ENCODE data around the gene BACH2.
"Not testable (repeated sequence)": the region's sequence is repeated elsewhere in the genome, so short reads cannot be mapped to it uniquely, and the experiment has no call there.

Gene BACH2

DNA sequence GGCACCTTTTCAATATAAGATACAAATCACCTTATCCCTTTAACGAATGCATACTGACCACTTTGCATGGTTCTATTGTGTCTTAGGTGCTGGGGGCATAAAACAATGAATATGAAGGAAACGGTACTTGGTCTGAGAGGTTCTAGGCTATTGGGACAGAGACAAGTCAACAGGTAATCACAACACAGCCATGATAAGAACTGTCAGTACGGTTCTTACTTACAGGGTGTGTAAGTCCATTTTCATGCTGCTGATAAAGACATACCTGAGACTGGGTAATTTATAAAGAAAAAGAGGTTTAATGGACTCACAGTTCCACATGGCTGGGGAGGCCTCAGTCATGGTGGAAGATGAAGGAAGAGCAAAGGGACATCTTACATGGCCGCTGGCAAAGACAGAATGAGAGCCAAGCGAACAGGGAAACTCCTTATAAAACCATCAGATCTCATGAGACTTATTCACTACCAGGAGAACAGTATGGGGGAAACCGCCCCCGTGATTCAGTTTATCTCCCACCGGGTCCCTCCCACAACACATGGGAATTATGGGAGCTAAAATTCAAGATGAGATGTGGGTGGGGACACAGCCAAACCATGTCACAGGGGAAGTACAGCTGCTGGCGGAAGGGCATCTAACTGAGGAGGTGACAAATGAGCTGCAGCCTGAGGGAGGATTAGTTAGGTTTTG, 325.2 kb downstream of the BACH2 start:
- not testable (repeated sequence) for DNase-seq (ENCODE audit: low read depth in 2 of 2)

DNA sequence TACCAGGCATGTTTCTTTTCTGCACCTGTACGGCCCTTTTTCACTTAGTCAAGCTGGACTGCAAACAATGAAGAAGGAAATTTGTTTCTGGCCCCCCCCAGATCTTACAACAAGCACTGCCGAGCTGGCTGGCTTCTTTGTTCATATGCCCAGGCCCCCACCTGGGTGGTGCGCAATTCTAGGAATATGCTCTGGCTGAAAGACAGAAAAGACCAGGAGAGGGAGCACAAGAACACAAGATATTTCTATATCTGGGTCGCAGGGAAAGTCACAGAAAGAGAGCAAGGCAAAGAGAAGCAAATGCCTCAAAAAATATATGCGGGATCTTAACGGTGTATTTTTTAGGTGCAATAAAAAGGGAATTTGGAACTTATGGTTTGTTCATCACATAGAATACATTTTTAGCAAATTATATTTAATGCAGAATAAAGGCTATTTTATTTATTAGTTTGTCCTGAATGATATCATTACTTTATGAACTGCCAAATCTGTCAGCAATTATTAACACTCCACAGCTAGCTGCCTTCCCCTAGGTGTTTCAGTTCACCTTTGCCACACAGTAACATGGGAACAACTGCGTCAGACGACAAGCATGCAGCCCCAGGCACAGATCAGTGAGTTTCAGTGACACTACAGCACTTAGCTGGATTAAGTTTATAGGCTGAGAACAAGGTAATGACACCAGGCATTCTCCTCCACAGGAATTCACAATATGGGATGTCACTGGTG, 325.9 kb downstream of the BACH2 start:
- no peak for DNase-seq (ENCODE audit: low read depth in 2 of 2)

DNA sequence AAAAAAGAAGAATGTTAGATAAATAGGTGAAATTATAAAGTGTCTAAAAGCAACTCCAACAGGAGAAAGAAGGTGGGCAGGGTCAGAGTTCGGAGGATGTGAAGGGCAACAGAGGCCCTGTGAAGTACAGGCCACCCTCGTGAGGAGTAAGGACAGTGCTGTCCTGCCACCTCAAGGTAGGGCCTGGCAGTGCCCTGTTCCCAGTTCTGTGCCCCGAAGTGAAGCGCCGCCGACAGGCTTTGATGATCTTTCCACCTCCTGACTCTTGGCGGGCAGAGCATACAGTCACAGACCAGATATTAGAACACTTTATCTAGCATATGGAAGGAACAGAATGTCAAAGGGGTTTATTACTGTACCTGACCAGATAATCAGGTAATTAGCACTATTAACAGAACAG, 326.6 kb downstream of the BACH2 start:
- DNase-seq (ENCODE audit: low read depth in 2 of 2) = no peak

DNA sequence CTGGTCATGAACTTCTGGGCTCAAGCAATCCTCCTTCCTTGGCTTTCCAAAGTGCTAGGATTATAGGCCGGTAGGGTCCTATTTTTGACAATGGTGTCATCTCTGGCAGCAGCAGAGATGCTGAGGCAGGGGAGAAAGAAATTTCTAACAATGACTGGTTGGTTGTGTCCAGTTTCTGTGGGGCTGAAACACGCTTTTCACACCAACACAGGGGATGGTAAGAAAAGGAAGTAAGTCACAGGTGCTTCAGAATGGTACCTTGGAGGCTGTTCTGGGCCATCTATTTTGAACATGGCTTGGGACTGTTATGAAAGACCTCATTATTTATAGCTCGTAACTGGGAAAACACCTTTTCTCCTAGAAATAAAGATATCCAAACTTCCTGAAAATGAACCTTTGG, 329.7 kb downstream of the BACH2 start:
- DNase-seq (ENCODE audit: low read depth in 2 of 2) = no peak

- DNase-seq (ENCODE audit: low read depth in 2 of 2) = no peak
Observed at GRCh38 chr6:89966228-89966544, 330.5 kb downstream of the BACH2 start.

DNA sequence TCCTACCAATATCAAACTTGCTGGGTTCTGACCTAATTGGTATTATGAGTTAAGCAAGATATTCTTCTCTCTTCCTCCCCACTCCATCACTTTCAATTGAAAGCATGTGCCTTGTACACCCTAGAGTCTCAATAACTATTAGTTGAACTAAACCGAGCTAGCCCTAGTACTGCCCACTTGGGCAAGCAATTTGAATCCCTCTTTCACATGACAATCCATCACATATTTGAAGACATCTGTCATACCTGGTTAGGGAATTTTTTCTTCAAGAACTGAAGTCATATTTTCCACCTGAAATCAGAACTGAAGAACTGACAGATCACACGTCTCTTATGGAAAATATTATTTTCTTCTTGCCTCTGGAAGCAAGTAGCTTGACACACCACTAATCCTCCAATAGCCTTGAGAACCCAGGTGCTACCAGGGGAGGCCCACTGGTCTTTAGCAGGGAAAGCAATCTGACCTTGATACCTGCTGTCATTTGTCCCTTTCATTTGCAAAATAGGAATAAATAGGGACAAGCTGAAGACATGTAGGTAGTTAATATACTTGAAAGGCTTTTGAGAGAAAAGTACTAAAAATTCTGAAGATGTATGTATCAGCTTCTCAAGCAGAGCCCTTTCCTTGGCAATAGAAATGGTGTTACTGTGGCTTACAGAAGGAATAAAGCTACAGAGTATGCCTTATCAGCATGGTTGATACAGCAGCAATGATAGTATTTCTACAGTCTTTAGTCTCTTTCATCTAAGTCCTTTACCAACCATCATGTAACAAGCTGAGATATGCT, 331.0 kb downstream of the BACH2 start:
- DNase-seq (ENCODE audit: low read depth in 2 of 2) = no peak

DNA sequence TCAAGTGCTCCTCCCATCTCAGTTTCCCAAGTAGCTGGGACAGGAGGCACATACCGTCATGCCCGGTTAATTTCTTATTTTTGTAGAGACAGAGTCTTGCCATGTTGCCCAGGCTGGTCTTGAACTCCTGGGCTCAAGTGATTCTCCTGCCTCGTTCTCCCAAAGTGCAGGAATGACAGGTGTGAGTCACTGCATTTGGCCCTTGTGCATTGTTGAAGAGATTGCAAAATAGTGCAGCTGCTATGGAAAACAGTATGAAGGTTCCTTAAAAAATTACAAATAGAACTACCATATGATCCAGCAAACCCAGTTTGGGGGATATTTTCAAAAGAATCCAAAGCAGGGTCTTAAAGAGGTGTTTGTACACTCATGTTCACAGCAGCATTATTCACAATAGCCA, 333.3 kb downstream of the BACH2 start:
- no peak for DNase-seq (ENCODE audit: low read depth in 2 of 2)

DNA sequence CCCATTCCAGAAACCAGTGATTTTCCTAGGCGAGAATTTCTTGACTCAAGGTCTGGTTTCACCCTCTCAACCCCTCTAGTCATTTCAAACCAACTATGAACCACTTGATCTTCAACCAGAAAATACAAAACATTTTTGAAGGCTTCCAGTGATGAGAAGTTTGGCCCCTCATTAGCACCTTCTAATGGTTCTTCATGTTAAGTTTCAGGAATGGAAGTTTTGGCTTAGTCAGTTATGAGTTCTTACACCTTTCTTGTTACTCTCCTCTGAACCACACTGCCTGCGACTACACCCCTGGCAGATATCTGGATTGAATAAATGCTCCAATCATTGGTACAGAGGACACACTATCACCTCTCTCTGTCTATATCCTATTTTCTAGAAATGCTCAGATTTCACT, 335.2 kb downstream of the BACH2 start:
- no peak for DNase-seq (ENCODE audit: low read depth in 2 of 2)

DNA sequence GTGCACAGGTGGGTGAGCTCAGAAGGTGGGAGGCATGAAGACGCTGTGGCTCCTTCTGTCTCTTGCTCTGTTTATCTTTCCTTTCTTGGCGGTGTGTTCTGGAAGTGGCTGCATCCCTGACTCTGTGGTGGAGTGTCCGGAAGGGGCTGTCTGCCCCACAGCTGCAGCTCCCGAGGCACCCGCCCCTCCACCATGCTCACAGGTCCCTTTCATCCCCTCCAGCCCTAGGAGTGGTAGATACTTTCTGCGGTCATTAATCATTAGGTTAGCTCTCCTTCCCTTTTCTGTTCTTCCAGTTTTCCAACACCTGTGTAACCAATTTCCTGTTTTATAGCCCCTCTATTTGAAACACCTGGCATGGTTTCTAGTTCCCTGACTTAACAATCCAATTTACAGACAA, 336.8 kb downstream of the BACH2 start:
- DNase-seq (ENCODE audit: low read depth in 2 of 2) = no peak

DNA sequence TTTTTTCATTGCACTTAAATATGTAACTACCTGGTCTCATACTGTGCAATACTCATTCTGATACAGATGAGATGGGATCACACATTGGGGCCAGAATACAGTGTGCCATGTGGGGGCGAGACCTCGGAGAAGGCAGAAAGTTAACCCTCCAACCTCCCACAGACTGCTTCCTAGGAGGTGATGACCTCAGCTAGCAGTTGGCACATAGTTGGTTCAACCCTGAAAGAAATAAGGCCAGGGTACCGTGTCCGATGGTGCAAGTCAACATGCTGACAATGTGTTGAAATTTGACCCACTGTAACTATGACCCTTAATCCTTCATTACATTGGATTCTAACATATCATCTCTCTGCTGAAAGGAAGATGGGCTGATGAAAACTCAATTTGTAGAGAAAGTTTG, 340.5 kb downstream of the BACH2 start:
- DNase-seq (ENCODE audit: low read depth in 2 of 2) = no peak

DNA sequence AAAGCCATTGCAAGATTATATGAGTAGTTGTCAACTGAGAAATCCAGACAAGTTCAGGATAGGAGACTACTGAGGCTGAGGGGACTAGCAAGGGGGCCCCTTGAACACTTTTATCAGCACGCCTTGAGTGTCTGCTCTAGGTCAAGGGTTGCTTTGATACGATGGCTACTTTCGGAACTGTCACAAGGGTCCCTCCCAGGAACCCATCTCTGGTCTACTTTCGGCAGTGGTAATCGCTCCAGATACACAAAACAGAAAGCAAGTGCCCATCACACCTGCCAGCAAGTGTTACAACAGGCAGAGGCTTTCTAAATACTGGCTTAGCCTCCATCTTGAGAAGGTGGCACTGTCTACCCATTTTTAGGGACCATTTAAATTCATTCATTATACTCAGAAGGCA, 341.3 kb downstream of the BACH2 start:
- no peak for DNase-seq (ENCODE audit: low read depth in 2 of 2)

GRCh38 chr6:89954721-89955148, 341.9 kb downstream of the BACH2 start:
- no peak for DNase-seq (ENCODE audit: low read depth in 2 of 2)

GRCh38 chr6:89952686-89953085, 344.0 kb downstream of the BACH2 start:
- peak; percentile 39 to 53 for DNase-seq (ENCODE audit: low read depth in 2 of 2)

DNA sequence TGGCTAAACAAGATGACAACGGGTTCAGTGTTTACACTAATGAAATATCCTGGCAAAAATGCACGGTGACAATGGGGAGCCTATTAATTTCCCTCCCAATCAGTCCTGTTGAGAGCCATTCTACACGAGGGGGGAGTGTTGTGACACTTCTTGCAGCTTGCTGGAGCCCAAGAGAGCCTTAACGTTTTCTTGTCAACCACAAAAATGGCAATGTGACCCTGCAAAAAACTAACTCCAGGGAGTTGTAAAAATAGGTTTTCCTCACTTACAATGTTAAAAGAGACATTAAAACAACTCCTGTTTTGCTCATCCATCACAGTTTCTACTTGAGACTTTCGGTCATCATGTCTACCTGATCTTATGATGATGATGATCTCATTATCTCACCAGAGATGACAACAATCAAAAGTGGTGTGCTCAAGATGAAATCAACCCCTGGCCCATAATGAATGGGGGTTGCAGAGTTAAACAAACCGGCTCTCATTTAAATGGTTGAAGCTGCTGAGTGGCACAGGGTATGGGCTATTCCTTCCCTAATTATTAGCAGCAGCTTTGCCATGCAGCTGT, 344.5 kb downstream of the BACH2 start:
- no peak for DNase-seq (ENCODE audit: low read depth in 2 of 2)

DNA sequence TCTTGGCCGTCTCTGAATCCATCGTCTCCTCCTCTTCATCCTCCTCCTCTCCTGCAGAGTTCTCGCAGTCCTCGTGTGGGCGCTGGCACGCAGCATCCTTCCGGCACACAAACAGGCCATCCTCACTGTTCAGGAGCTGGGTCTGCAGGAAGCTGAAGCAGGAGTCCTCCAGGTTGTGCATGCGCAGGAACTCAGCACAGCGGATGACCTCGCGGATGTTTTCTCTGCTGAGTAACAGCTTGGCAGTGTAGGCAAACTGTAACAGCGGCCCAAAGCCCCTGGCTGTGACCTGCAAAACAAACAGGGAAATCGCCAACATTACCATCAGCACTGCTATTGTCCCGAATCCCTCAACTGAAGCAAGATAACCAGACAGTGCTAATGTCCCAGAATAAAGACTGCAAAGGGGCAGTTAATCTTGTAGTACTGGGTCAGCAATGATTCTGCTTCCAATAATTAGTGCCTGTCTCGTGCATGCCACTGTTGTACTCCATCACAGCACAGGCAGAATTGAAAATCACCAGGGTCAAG, 345.0 kb downstream of the BACH2 start:
- no peak for DNase-seq (ENCODE audit: low read depth in 2 of 2)

GRCh38 chr6:89950879-89951391, 345.7 kb downstream of the BACH2 start:
- DNase-seq (ENCODE audit: low read depth in 2 of 2) = no peak

DNA sequence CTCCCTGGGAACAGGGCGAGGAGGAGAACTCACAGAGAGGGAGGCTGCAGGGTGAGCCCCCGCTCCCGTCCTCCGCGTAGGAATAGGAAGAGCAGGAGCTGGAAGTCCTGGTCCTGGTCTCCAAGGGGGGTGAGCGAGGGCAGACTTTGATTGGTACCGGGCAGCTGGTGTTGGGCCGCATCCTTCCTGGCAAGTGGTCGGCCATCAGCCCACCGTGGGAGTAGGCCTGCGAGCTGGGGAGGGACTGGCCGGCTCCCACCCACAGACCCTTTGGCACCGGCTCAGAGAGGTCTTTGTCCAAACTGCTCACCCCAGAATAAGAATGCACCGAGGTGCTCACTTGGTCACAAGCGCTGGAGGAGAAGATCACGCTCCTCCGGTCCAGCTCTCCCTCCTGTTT, 346.2 kb downstream of the BACH2 start:
- no peak for DNase-seq (ENCODE audit: low read depth in 2 of 2)

DNA sequence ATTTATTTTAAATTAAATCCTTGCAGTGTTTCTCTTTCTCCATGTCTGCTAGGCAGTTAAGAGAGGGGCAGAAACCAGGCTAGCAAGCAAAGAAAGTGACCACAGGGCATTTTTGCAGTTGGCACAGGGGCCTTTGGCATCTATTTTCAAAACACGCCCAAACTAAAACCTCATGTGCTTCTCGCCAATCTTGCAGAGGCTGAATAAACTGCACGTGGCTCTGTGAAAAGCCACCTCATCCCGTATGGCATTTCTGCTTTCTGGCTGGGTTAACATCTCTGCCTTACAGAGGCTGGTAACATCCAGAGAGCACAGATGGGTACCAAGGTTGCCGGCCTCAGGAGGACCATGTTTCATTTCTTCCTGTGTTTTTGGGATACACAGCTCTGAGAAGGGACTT, 347.8 kb downstream of the BACH2 start:
- no peak for DNase-seq (ENCODE audit: low read depth in 2 of 2)

DNA sequence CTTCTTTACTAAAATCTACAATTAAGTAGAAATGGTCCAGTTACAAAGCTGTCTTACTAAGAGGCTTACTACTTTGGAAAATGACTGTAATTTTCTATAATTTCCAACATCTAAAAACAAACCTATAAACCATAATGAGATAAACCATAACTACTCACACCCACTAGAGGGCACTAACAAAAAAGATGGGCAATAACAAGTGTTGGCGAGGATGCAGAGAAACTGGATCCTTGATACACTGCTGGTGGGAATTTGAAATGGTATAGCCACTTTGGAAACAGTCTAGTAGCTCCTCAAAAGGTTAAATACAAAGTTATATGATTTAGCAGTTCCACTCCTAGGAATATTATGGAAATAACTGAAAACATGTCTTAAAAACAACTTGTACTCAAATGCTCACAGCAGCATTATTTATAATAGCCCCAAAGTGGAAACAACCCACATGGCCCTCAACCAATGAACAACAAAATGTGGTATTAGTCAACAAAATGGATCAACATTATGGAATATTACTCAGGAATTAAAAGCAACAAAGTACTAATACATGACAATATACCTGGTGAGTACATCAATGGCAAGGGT, 351.7 kb downstream of the BACH2 start:
- DNase-seq (ENCODE audit: low read depth in 2 of 2) = no peak

DNA sequence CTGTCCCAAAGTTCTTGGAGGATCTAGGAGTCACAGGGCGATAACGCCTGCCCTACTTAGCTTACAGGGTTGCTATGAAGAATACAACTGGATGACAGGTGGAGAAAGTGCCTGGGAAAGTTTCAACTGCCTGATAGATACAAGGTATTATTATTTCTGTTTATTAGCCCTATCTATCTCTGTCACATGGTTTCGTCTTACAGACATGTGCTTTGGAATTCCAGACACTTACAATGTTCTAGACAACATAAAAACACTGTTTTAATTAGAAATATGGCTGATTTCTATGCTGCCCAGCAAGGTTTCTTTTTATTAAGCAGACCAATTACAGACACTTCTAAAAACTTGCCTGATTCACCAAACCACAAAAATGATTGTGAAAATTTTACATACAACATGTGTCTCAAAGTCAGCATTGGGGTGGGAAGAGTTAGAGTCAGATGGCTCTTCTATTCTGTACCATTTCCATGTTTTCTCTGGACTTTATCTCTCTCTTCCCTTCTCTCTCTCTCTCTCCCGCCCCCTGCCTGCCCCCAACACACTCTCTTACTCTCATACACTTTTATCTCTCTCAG, 352.4 kb downstream of the BACH2 start:
- DNase-seq (ENCODE audit: low read depth in 2 of 2) = no peak

DNA sequence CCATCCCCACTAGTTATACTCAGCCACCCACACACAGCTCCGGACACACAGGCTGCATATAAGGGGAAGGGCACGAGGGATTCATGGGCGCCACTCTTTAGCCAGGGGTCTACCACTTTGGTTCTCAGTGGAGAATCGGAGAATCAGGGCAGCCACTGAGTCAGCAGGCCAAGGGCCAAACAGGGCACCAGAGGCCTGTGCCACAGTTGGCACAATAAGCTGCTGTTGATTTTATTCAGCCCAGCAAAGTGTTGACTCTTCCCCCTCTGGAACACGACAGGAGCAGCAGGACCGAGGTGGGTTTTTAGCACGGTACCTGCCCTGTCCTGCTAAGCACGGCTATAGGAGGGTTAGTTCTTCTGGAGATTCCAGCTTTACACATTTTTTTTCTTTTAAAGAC, 354.0 kb downstream of the BACH2 start:
- no peak for DNase-seq (ENCODE audit: low read depth in 2 of 2)
